ENCODE measurements around the gene PNPLA7. TPM values are rescaled to one million over a fixed set of nuclear protein-coding genes. Genes with fewer than 3 reads are reported as not detected.

PNPLA7 gene
- total RNA-seq, 1 experiment from 2014 or later: 0.90 TPM

GRCh38 chr9:137524161-137524980 lies 25.8 kb downstream of the PNPLA7 start:
- Histone ChIP-seq H3K4me3 (ENCODE audit: low read depth, low read length, poor library complexity, severe bottlenecking) (no peak overlapping the region), H3K27ac (ENCODE audit: low read depth, low read length, poor library complexity, severe bottlenecking) (no peak overlapping the region), H3K9me3 (ENCODE audit: low read depth, low read length, poor library complexity, severe bottlenecking) (no peaks in the 10 kb centered on the region), H3K36me3 (ENCODE audit: insufficient read depth, low read length, poor library complexity, severe bottlenecking) (no peaks in the 10 kb centered on the region), H3K27me3 (replicated peaks; ENCODE audit: insufficient read depth, low read depth, low read length, poor library complexity) (no peaks in the 10 kb centered on the region), H3K4me1 (ENCODE audit: insufficient read depth, low read length, poor library complexity, severe bottlenecking) (no peaks in the 10 kb centered on the region)
- DNase-seq (ENCODE audit: low spot score): no peak
- BruUV-seq (replicated peaks): no TSS peak
- POLR2A ChIA-PET (ENCODE audit: low non-redundant PET): no interaction called here
- CTCF ChIA-PET: interaction anchor here (0.6 kb wide), 2 partner anchors 101 to 124 kb away, joined by 4 to 9 read pairs; partner anchors contain the start of genes EXD3 and NOXA1
- intact Hi-C loops (cut with micrococcal nuclease; ENCODE audit: unreplicated experiment): no loop called here
- TF ChIP-seq CTCF (conservative IDR thresholded peaks at IDR 0.05; ENCODE audit: low read depth, low read length) (no peak), EZH2 (IDR thresholded peaks at IDR 0.05; ENCODE audit: borderline replicate concordance, low read depth, low read length, poor library complexity, severe bottlenecking) (no peak)

GRCh38 chr9:137522746-137523455 lies 27.3 kb downstream of the PNPLA7 start:
- Histone ChIP-seq H3K4me3 (ENCODE audit: low read depth, low read length, poor library complexity, severe bottlenecking) (no peak overlapping the region), H3K36me3 (ENCODE audit: insufficient read depth, low read length, poor library complexity, severe bottlenecking) (no peaks in the 10 kb centered on the region), H3K27ac (ENCODE audit: low read depth, low read length, poor library complexity, severe bottlenecking) (no peak overlapping the region), H3K9me3 (ENCODE audit: low read depth, low read length, poor library complexity, severe bottlenecking) (no peaks in the 10 kb centered on the region), H3K27me3 (replicated peaks; ENCODE audit: insufficient read depth, low read depth, low read length, poor library complexity) (no peaks in the 10 kb centered on the region), H3K4me1 (ENCODE audit: insufficient read depth, low read length, poor library complexity, severe bottlenecking) (no peaks in the 10 kb centered on the region)
- no TSS peak for BruUV-seq (replicated peaks)
- TF ChIP-seq CTCF (conservative IDR thresholded peaks at IDR 0.05; ENCODE audit: low read depth, low read length): no peak
- TF ChIP-seq EZH2 (IDR thresholded peaks at IDR 0.05; ENCODE audit: borderline replicate concordance, low read depth, low read length, poor library complexity, severe bottlenecking): no peak
- DNase-seq (ENCODE audit: low spot score): no peak
- intact Hi-C loops (cut with micrococcal nuclease; ENCODE audit: unreplicated experiment): no loop called here
- ChIA-PET POLR2A (ENCODE audit: low non-redundant PET) (no interaction called here), CTCF (no interaction called here)

GRCh38 chr9:137521405-137521985 lies 28.7 kb downstream of the PNPLA7 start:
- no TSS peak for BruUV-seq (replicated peaks)
- POLR2A ChIA-PET (ENCODE audit: low non-redundant PET): interaction anchor here (0.8 kb wide), 1 partner anchor 22 kb away, joined by 13 read pairs; no protein-coding TSS in a partner anchor
- DNase-seq (ENCODE audit: low spot score): no peak
- Histone ChIP-seq H3K27ac (ENCODE audit: low read depth, low read length, poor library complexity, severe bottlenecking) (no peak overlapping the region), H3K9me3 (ENCODE audit: low read depth, low read length, poor library complexity, severe bottlenecking) (no peaks in the 10 kb centered on the region), H3K4me3 (ENCODE audit: low read depth, low read length, poor library complexity, severe bottlenecking) (no peak overlapping the region), H3K4me1 (ENCODE audit: insufficient read depth, low read length, poor library complexity, severe bottlenecking) (no peaks in the 10 kb centered on the region), H3K27me3 (replicated peaks; ENCODE audit: insufficient read depth, low read depth, low read length, poor library complexity) (no peaks in the 10 kb centered on the region), H3K36me3 (ENCODE audit: insufficient read depth, low read length, poor library complexity, severe bottlenecking) (no peaks in the 10 kb centered on the region)
- intact Hi-C loops (cut with micrococcal nuclease; ENCODE audit: unreplicated experiment): no loop called here
- no peak for TF ChIP-seq EZH2 (IDR thresholded peaks at IDR 0.05; ENCODE audit: borderline replicate concordance, low read depth, low read length, poor library complexity, severe bottlenecking)
- CTCF ChIA-PET: no interaction called here
